Vagina (tissue), 2 donors: ENCODE measurements around the gene PPM1E.

Experiments
- POLR2A ChIP-seq, 2 donors: fragments of 450-650 bp; IDR thresholded peaks; one replicate each; pipeline ENCODE4 v1.6.1; 2017; ENCODE audit warnings: antibody characterized with exemption in 2 of 2, mild to moderate bottlenecking in 2 of 2, moderate library complexity in 2 of 2
- TF ChIP-seq, protein P1 (sequence below), 3 experiments: fragments of 450-650 bp in 2 of 3; fragments of 200-600 bp in 1 of 3; sonication (generic) in 1 of 3; IDR thresholded peaks; one replicate each; pipeline ENCODE4 v1.5.1; 2017 to 2019; ENCODE audit warnings: antibody characterized with exemption in 3 of 3, mild to moderate bottlenecking in 2 of 3, moderate library complexity in 2 of 3

DNA sequence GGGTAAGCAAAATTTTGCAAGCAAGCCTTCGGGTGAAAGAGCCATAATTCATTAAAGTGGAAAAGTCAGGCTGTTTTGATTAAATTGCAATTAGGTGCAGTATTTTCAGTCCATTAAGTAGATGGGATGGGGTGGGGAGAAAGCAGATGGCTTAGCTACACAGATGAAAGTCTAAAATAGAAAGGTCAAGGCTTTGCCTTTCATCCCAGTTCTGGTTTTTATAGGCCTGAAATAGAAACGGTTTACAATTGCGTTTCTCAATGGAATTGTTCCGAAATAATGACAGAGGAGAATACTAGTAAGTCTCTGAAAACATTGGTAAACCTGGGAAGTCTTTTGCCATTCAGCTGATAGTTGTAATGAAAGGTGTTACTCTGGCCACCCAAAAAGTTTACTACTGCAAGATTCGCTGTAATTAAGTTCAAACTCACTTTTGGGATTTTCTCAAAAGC lies 1.5 kb downstream of the PPM1E start:
- TF ChIP-seq, protein P1, sequence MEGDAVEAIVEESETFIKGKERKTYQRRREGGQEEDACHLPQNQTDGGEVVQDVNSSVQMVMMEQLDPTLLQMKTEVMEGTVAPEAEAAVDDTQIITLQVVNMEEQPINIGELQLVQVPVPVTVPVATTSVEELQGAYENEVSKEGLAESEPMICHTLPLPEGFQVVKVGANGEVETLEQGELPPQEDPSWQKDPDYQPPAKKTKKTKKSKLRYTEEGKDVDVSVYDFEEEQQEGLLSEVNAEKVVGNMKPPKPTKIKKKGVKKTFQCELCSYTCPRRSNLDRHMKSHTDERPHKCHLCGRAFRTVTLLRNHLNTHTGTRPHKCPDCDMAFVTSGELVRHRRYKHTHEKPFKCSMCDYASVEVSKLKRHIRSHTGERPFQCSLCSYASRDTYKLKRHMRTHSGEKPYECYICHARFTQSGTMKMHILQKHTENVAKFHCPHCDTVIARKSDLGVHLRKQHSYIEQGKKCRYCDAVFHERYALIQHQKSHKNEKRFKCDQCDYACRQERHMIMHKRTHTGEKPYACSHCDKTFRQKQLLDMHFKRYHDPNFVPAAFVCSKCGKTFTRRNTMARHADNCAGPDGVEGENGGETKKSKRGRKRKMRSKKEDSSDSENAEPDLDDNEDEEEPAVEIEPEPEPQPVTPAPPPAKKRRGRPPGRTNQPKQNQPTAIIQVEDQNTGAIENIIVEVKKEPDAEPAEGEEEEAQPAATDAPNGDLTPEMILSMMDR (IDR thresholded peaks at IDR 0.05) = no peak
- TF ChIP-seq POLR2A (IDR thresholded peaks at IDR 0.05) = no peak
